ENCODE results near the gene RABEP2. TPM values are rescaled to one million over a fixed set of nuclear protein-coding genes. Genes with fewer than 3 reads are reported as not detected.
"Not testable (repeated sequence)": the region's sequence is repeated elsewhere in the genome, so short reads cannot be mapped to it uniquely, and the experiment has no call there.

The RABEP2 gene
- total RNA-seq, 1 donor from 2014 or later, result 6.8 TPM

GRCh38 chr16:28933171-28933570 lies 8.1 kb upstream of the RABEP2 start:
- no peak for DNase-seq (ENCODE audit: low spot score)
- ATAC-seq, result no peak

GRCh38 chr16:28932339-28933141 lies 7.5 kb upstream of the RABEP2 start:
- ATAC-seq, result no peak
- DNase-seq (ENCODE audit: low spot score), result no peak

GRCh38 chr16:28931801-28932225 lies 6.8 kb upstream of the RABEP2 start, which contains the start of gene CD19:
TSS of gene CD19 (plus strand) at chr16:28931971. CDS start at chr16:28932001, 30 bp downstream.
- ATAC-seq, result no peak
- no peak for DNase-seq (ENCODE audit: low spot score)

GRCh38 chr16:28930652-28931051 lies 5.6 kb upstream of the RABEP2 start:
- ATAC-seq, result no peak
- DNase-seq (ENCODE audit: low spot score), result no peak

GRCh38 chr16:28930203-28930602 lies 5.2 kb upstream of the RABEP2 start:
- DNase-seq (ENCODE audit: low spot score) (no peak), ATAC-seq (no peak)

- no peak for DNase-seq (ENCODE audit: low spot score)
- no peak for ATAC-seq
Measured at GRCh38 chr16:28927815-28928214, 2.8 kb upstream of the RABEP2 start.

GRCh38 chr16:28926284-28926683 lies 1.2 kb upstream of the RABEP2 start:
- ATAC-seq, result not testable (repeated sequence)

GRCh38 chr16:28925386-28926228 lies 569 bp upstream of the RABEP2 start:
- peak; percentile 72 for DNase-seq (ENCODE audit: low spot score)
- peak; percentile 58 for ATAC-seq

More at GRCh38 chr16:28926284-28926683, 1.2 kb upstream of the RABEP2 start:
- not testable (repeated sequence) for DNase-seq (ENCODE audit: low spot score)

- no peak for ATAC-seq
- no peak for DNase-seq (ENCODE audit: low spot score)
Measured at GRCh38 chr16:28924399-28924761, 658 bp downstream of the RABEP2 start.

- no peak for DNase-seq (ENCODE audit: low spot score)
- no peak for ATAC-seq
Measured at GRCh38 chr16:28923652-28924398, 1.2 kb downstream of the RABEP2 start.

- no peak for DNase-seq (ENCODE audit: low spot score)
- ATAC-seq, result no peak
Measured at GRCh38 chr16:28923231-28923587, 1.8 kb downstream of the RABEP2 start.

- no peak for DNase-seq (ENCODE audit: low spot score)
- no peak for ATAC-seq
Measured at GRCh38 chr16:28918698-28919097, 6.3 kb downstream of the RABEP2 start.

- ATAC-seq (no peak), DNase-seq (ENCODE audit: low spot score) (no peak)
Measured at GRCh38 chr16:28917095-28917494, 7.9 kb downstream of the RABEP2 start.

- DNase-seq (ENCODE audit: low spot score) (no peak), ATAC-seq (no peak)
Measured at GRCh38 chr16:28915181-28915580, 9.9 kb downstream of the RABEP2 start.

GRCh38 chr16:28913946-28914724 lies 10.9 kb downstream of the RABEP2 start:
- no peak for DNase-seq (ENCODE audit: low spot score)
- no peak for ATAC-seq

GRCh38 chr16:28912558-28912957 lies 12.5 kb downstream of the RABEP2 start:
- ATAC-seq (no peak), DNase-seq (ENCODE audit: low spot score) (no peak)

- no peak for DNase-seq (ENCODE audit: low spot score)
- ATAC-seq, result no peak
Measured at GRCh38 chr16:28910086-28911031, 14.7 kb downstream of the RABEP2 start.

- ATAC-seq (no peak), DNase-seq (ENCODE audit: low spot score) (no peak)
Measured at GRCh38 chr16:28905800-28906372, 19.2 kb downstream of the RABEP2 start.

- DNase-seq (ENCODE audit: low spot score) (no peak), ATAC-seq (no peak)
Measured at GRCh38 chr16:28905229-28905754, 19.7 kb downstream of the RABEP2 start.
